ENCODE results near the gene SEC16B. TPM values are rescaled to one million over a fixed set of nuclear protein-coding genes. Genes with fewer than 3 reads are reported as not detected.
"Not testable (repeated sequence)": the region's sequence is repeated elsewhere in the genome, so short reads cannot be mapped to it uniquely, and the experiment has no call there.

SEC16B gene
- total and polyA plus RNA-seq, 2 donors: 0.28 to 1.6 TPM

DNA sequence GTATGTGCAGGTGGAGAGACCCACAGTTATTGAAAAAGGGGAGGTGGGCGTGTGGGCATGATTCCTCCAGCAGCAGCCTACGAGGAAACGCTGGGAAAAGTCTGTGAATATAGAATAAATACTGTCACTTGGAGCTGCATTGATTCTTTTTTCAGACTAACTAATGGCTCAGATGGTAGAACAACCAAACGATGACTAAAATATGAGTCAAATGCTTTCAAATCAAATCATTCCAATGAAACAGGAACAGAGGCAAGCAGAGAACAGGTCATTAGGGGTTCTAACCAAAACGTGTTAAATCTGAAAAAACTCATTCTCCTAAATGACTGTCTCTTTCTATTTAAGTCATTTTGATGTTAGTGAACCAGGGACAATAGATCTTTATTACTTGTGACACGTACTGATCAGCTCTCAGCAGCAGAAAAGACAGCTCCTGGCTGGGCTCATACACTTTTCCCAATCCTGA is 35.1 kb upstream of the SEC16B start:
- 90% methylated on average over 6 of the region's 6 CpGs for WGBS
- Histone ChIP-seq H3K4me1 (ENCODE audit: control insufficient read depth in 2 of 2, insufficient read depth in 2 of 2, low read length in 2 of 2) (no peaks in the 10 kb centered on the region), H3K27ac (ENCODE audit: low read depth in 1 of 2, low read length in 1 of 2) (no peak overlapping the region), H3K4me3 (ENCODE audit: low read length in 2 of 2) (no peak overlapping the region), H3K36me3 (ENCODE audit: control insufficient read depth in 2 of 2, insufficient read depth in 2 of 2, low read length in 1 of 2) (no peaks in the 10 kb centered on the region), H3K27me3 (ENCODE audit: control insufficient read depth in 2 of 2, insufficient read depth in 1 of 2, low read length in 1 of 2) (no peaks in the 10 kb centered on the region), H3K9me3 (ENCODE audit: control insufficient read depth in 2 of 2, insufficient read depth in 1 of 2, low read length in 1 of 2) (no peaks in the 10 kb centered on the region)
- DNase-seq (ENCODE audit: low read depth in 6 of 9, low spot score in 9 of 9): no peak

GRCh38 chr1:177998696-177999631 is 29.1 kb upstream of the SEC16B start:
- Histone ChIP-seq H3K4me1 (ENCODE audit: control insufficient read depth in 2 of 2, insufficient read depth in 2 of 2, low read length in 2 of 2) (no peaks in the 10 kb centered on the region), H3K36me3 (ENCODE audit: control insufficient read depth in 2 of 2, insufficient read depth in 2 of 2, low read length in 1 of 2) (no peaks in the 10 kb centered on the region), H3K9me3 (ENCODE audit: control insufficient read depth in 2 of 2, insufficient read depth in 1 of 2, low read length in 1 of 2) (no peaks in the 10 kb centered on the region), H3K4me3 (ENCODE audit: low read length in 2 of 2) (no peak overlapping the region), H3K27ac (ENCODE audit: low read depth in 1 of 2, low read length in 1 of 2) (no peak overlapping the region), H3K27me3 (ENCODE audit: control insufficient read depth in 2 of 2, insufficient read depth in 1 of 2, low read length in 1 of 2) (no peaks in the 10 kb centered on the region)
- 95% methylated on average over 4 of the region's 4 CpGs for WGBS
- no peak for DNase-seq (ENCODE audit: low read depth in 6 of 9, low spot score in 9 of 9)

GRCh38 chr1:177996957-177997356 is 27.1 kb upstream of the SEC16B start:
- 93% methylated on average over 5 of the region's 5 CpGs for WGBS
- no peak for DNase-seq (ENCODE audit: low read depth in 6 of 9, low spot score in 9 of 9)
- Histone ChIP-seq H3K27ac (ENCODE audit: low read depth in 1 of 2, low read length in 1 of 2) (no peak overlapping the region), H3K4me1 (ENCODE audit: control insufficient read depth in 2 of 2, insufficient read depth in 2 of 2, low read length in 2 of 2) (no peaks in the 10 kb centered on the region), H3K27me3 (ENCODE audit: control insufficient read depth in 2 of 2, insufficient read depth in 1 of 2, low read length in 1 of 2) (no peaks in the 10 kb centered on the region), H3K9me3 (ENCODE audit: control insufficient read depth in 2 of 2, insufficient read depth in 1 of 2, low read length in 1 of 2) (no peaks in the 10 kb centered on the region), H3K36me3 (ENCODE audit: control insufficient read depth in 2 of 2, insufficient read depth in 2 of 2, low read length in 1 of 2) (no peaks in the 10 kb centered on the region), H3K4me3 (ENCODE audit: low read length in 2 of 2) (no peak overlapping the region)

GRCh38 chr1:177995369-177995768 is 25.5 kb upstream of the SEC16B start:
- Histone ChIP-seq H3K9me3 (ENCODE audit: control insufficient read depth in 2 of 2, insufficient read depth in 1 of 2, low read length in 1 of 2) (no peaks in the 10 kb centered on the region), H3K4me3 (ENCODE audit: low read length in 2 of 2) (no peak overlapping the region), H3K36me3 (ENCODE audit: control insufficient read depth in 2 of 2, insufficient read depth in 2 of 2, low read length in 1 of 2) (no peaks in the 10 kb centered on the region), H3K27me3 (ENCODE audit: control insufficient read depth in 2 of 2, insufficient read depth in 1 of 2, low read length in 1 of 2) (no peaks in the 10 kb centered on the region), H3K27ac (ENCODE audit: low read depth in 1 of 2, low read length in 1 of 2) (no peak overlapping the region), H3K4me1 (ENCODE audit: control insufficient read depth in 2 of 2, insufficient read depth in 2 of 2, low read length in 2 of 2) (no peaks in the 10 kb centered on the region)
- DNase-seq (ENCODE audit: low read depth in 6 of 9, low spot score in 9 of 9): no peak
- 97% methylated on average over 5 of the region's 5 CpGs for WGBS

GRCh38 chr1:177986281-177986680 is 16.4 kb upstream of the SEC16B start:
- 87% methylated on average over 5 of the region's 5 CpGs for WGBS
- H3K27ac ChIP-seq (ENCODE audit: low read depth in 1 of 2, low read length in 1 of 2); H3K4me1 ChIP-seq (ENCODE audit: control insufficient read depth in 2 of 2, insufficient read depth in 2 of 2, low read length in 2 of 2); H3K9me3 ChIP-seq (ENCODE audit: control insufficient read depth in 2 of 2, insufficient read depth in 1 of 2, low read length in 1 of 2); H3K4me3 ChIP-seq (ENCODE audit: low read length in 2 of 2); H3K36me3 ChIP-seq (ENCODE audit: control insufficient read depth in 2 of 2, insufficient read depth in 2 of 2, low read length in 1 of 2); H3K27me3 ChIP-seq (ENCODE audit: control insufficient read depth in 2 of 2, insufficient read depth in 1 of 2, low read length in 1 of 2); DNase-seq (ENCODE audit: low read depth in 6 of 9, low spot score in 9 of 9): not testable (repeated sequence)

GRCh38 chr1:177984761-177985160 is 14.9 kb upstream of the SEC16B start:
- Histone ChIP-seq H3K4me3 (ENCODE audit: low read length in 2 of 2) (no peak overlapping the region), H3K4me1 (ENCODE audit: control insufficient read depth in 2 of 2, insufficient read depth in 2 of 2, low read length in 2 of 2) (no peaks in the 10 kb centered on the region), H3K36me3 (ENCODE audit: control insufficient read depth in 2 of 2, insufficient read depth in 2 of 2, low read length in 1 of 2) (no peaks in the 10 kb centered on the region), H3K27me3 (ENCODE audit: control insufficient read depth in 2 of 2, insufficient read depth in 1 of 2, low read length in 1 of 2) (no peaks in the 10 kb centered on the region), H3K9me3 (ENCODE audit: control insufficient read depth in 2 of 2, insufficient read depth in 1 of 2, low read length in 1 of 2) (no peaks in the 10 kb centered on the region), H3K27ac (ENCODE audit: low read depth in 1 of 2, low read length in 1 of 2) (no peak overlapping the region)
- DNase-seq (ENCODE audit: low read depth in 6 of 9, low spot score in 9 of 9): no peak
- WGBS: 94% methylated on average over 1 of the region's 1 CpG

GRCh38 chr1:177984136-177984525 is 14.3 kb upstream of the SEC16B start:
- H3K27ac ChIP-seq (ENCODE audit: low read depth in 1 of 2, low read length in 1 of 2): no peak overlapping the region
- no peak overlapping the region for H3K4me3 ChIP-seq (ENCODE audit: low read length in 2 of 2)
- no peaks in the 10 kb centered on the region for H3K27me3 ChIP-seq (ENCODE audit: control insufficient read depth in 2 of 2, insufficient read depth in 1 of 2, low read length in 1 of 2)
- no peaks in the 10 kb centered on the region for H3K9me3 ChIP-seq (ENCODE audit: control insufficient read depth in 2 of 2, insufficient read depth in 1 of 2, low read length in 1 of 2)
- no peak for DNase-seq (ENCODE audit: low read depth in 6 of 9, low spot score in 9 of 9)
- WGBS: 93% methylated on average over 3 of the region's 3 CpGs
- no peaks in the 10 kb centered on the region for H3K4me1 ChIP-seq (ENCODE audit: control insufficient read depth in 2 of 2, insufficient read depth in 2 of 2, low read length in 2 of 2)
- H3K36me3 ChIP-seq (ENCODE audit: control insufficient read depth in 2 of 2, insufficient read depth in 2 of 2, low read length in 1 of 2): no peaks in the 10 kb centered on the region

GRCh38 chr1:177983482-177984135 is 13.8 kb upstream of the SEC16B start:
- no peaks in the 10 kb centered on the region for H3K9me3 ChIP-seq (ENCODE audit: control insufficient read depth in 2 of 2, insufficient read depth in 1 of 2, low read length in 1 of 2)
- no peak for DNase-seq (ENCODE audit: low read depth in 6 of 9, low spot score in 9 of 9)
- no peaks in the 10 kb centered on the region for H3K27me3 ChIP-seq (ENCODE audit: control insufficient read depth in 2 of 2, insufficient read depth in 1 of 2, low read length in 1 of 2)
- no peak overlapping the region for H3K4me3 ChIP-seq (ENCODE audit: low read length in 2 of 2)
- no peak overlapping the region for H3K27ac ChIP-seq (ENCODE audit: low read depth in 1 of 2, low read length in 1 of 2)
- no peaks in the 10 kb centered on the region for H3K36me3 ChIP-seq (ENCODE audit: control insufficient read depth in 2 of 2, insufficient read depth in 2 of 2, low read length in 1 of 2)
- H3K4me1 ChIP-seq (ENCODE audit: control insufficient read depth in 2 of 2, insufficient read depth in 2 of 2, low read length in 2 of 2): no peaks in the 10 kb centered on the region
- WGBS: 80% methylated on average over 3 of the region's 3 CpGs

- WGBS: 96% methylated on average over 5 of the region's 5 CpGs
- Histone ChIP-seq H3K9me3 (ENCODE audit: control insufficient read depth in 2 of 2, insufficient read depth in 1 of 2, low read length in 1 of 2) (no peaks in the 10 kb centered on the region), H3K27ac (ENCODE audit: low read depth in 1 of 2, low read length in 1 of 2) (no peak overlapping the region), H3K4me1 (ENCODE audit: control insufficient read depth in 2 of 2, insufficient read depth in 2 of 2, low read length in 2 of 2) (no peaks in the 10 kb centered on the region), H3K36me3 (ENCODE audit: control insufficient read depth in 2 of 2, insufficient read depth in 2 of 2, low read length in 1 of 2) (no peaks in the 10 kb centered on the region), H3K4me3 (ENCODE audit: low read length in 2 of 2) (no peak overlapping the region), H3K27me3 (ENCODE audit: control insufficient read depth in 2 of 2, insufficient read depth in 1 of 2, low read length in 1 of 2) (no peaks in the 10 kb centered on the region)
- no peak for DNase-seq (ENCODE audit: low read depth in 6 of 9, low spot score in 9 of 9)
These were observed 13.2 kb upstream of the SEC16B start for GRCh38 chr1:177983077-177983476.

Measured in thymus (tissue), 11 donors.